Measurements from ENCODE around the gene MTREX.

DNA sequence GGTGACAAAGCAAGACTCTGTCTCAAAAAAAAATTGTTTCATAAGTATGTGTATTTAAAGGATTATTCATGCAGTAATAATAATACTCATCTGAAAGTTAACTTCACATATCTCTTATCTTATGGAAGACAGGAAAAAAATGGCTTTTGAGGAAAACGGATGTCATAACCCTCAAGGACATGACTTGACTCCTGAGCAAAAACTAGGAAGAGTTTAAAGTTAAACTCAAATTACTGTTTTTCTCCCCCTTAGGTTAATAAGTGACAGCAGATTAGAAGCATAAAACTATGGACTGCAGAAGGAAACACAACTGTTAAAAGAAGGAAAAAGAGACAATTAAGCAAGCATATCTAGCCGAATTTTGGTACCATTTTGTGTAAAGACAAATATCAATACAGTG lies 16.8 kb upstream of the MTREX start:
- no peak for TF ChIP-seq POLR2A (IDR thresholded peaks at IDR 0.05)
- TF ChIP-seq, protein P1, sequence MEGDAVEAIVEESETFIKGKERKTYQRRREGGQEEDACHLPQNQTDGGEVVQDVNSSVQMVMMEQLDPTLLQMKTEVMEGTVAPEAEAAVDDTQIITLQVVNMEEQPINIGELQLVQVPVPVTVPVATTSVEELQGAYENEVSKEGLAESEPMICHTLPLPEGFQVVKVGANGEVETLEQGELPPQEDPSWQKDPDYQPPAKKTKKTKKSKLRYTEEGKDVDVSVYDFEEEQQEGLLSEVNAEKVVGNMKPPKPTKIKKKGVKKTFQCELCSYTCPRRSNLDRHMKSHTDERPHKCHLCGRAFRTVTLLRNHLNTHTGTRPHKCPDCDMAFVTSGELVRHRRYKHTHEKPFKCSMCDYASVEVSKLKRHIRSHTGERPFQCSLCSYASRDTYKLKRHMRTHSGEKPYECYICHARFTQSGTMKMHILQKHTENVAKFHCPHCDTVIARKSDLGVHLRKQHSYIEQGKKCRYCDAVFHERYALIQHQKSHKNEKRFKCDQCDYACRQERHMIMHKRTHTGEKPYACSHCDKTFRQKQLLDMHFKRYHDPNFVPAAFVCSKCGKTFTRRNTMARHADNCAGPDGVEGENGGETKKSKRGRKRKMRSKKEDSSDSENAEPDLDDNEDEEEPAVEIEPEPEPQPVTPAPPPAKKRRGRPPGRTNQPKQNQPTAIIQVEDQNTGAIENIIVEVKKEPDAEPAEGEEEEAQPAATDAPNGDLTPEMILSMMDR (IDR thresholded peaks at IDR 0.05): no peak

Data from testis (tissue), 2 donors.